ENCODE results near the gene RASSF3. TPM values are rescaled to one million over a fixed set of nuclear protein-coding genes. Genes with fewer than 3 reads are reported as not detected.
A peak's percentile ranks its signal among the peaks of the same experiment; 100 is the strongest.

RASSF3 gene
- total and polyA plus RNA-seq, 10 of the 15 experiments (the other 5 are each of a cell fraction or from before 2014, with no cell fraction given), result 6.9 to 62.4 (median 30.3) TPM

- no TSS peak for BruUV-seq (replicated peaks)
- Histone ChIP-seq H3K27me3 (replicated peaks in 1 of 2; ENCODE audit: control insufficient read depth in 2 of 2, insufficient read depth in 2 of 2, low read length in 1 of 2) (no peaks in the 10 kb centered on the region), H2AFZ (ENCODE audit: control insufficient read depth, low read depth, low read length) (no peak overlapping the region), H3K36me3 (ENCODE audit: control insufficient read depth in 2 of 2, insufficient read depth in 2 of 2, low read length in 1 of 2) (peaks cover 0 to 10% of the 10 kb centered on the region in 2 experiments; a peak in 1 of 4 replicates), H3K4me2 (ENCODE audit: control insufficient read depth, insufficient read depth) (peak overlapping the region; percentile 31; the same call in 1 of the 2 replicates), H3K9me3 (replicated peaks; ENCODE audit: control insufficient read depth, insufficient read depth, low read length) (no peaks in the 10 kb centered on the region), H4K20me1 (ENCODE audit: control insufficient read depth, insufficient read depth) (no peaks in the 10 kb centered on the region), H3K4me3 (peak overlapping the region; percentile 19; the same call in 1 of the 2 replicates), H3K27ac (ENCODE audit: control insufficient read depth, insufficient read depth) (peak overlapping the region; percentile 67), H3K79me2 (ENCODE audit: control insufficient read depth, insufficient read depth, low read length) (peaks cover 98% of the 10 kb centered on the region), H3K9ac (ENCODE audit: control insufficient read depth, insufficient read depth, low read length) (no peak overlapping the region), H3K4me1 (ENCODE audit: control insufficient read depth, insufficient read depth, low read length) (peaks cover 30% of the 10 kb centered on the region)
- ATAC-seq (no peak), FAIRE-seq (no peak), DNase-seq (ENCODE audit: low read depth, low spot score) (no peak)
- ChIA-PET SMC1A (ENCODE audit: uncharacterized antibody, unreplicated experiment) (interaction anchor here (0.6 to 4.5 kb wide), 10 partner anchors 8 to 268 kb away, joined by 3 to 19 read pairs (median 7); no protein-coding TSS in a partner anchor), POLR2A (interaction anchor here (1.2 to 3.3 kb wide), 6 partner anchors 9 to 60 kb away, joined by 3 to 12 read pairs (median 6); no protein-coding TSS in a partner anchor), CTCF (interaction anchor here (1.3 to 2.1 kb wide), 3 partner anchors 9 to 81 kb away, joined by 3 to 12 read pairs (median 11); no protein-coding TSS in a partner anchor), RAD21 (ENCODE audit: unreplicated experiment) (interaction anchor here (1.2 to 5.2 kb wide), 4 partner anchors 9 to 54 kb away, joined by 4 to 52 read pairs (median 8); no protein-coding TSS in a partner anchor)
- WGBS (ENCODE audit: insufficient coverage, insufficient replicate concordance, low lambda C conversion rate, missing lambda C conversion rate), result 24% methylated on average over 3 of the region's 3 CpGs
- in situ Hi-C loops (cut with MboI), result no loop called here
- no peak for TF ChIP-seq CHD4 (IDR thresholded peaks at IDR 0.05)
- intact Hi-C loops (cut with micrococcal nuclease; ENCODE audit: unreplicated experiment), result loop anchor here (10.0 kb wide), 2 partner anchors 549 to 1439 kb away; partner anchors contain the start of gene LEMD3
These were observed 5.9 kb downstream of the RASSF3 start for GRCh38 chr12:64616201-64616600.

- no peaks in the 10 kb centered on the region for H4K20me1 ChIP-seq (ENCODE audit: control insufficient read depth, insufficient read depth)
- RAD21 ChIA-PET (ENCODE audit: unreplicated experiment), result interaction anchor here (0.7 to 11.3 kb wide), 8 partner anchors 8 to 258 kb away, joined by 3 to 86 read pairs (median 3); partner anchors contain the start of gene RASSF3
- peaks cover 0 to 10% of the 10 kb centered on the region in 2 experiments; a peak in 1 of 4 replicates for H3K36me3 ChIP-seq (ENCODE audit: control insufficient read depth in 2 of 2, insufficient read depth in 2 of 2, low read length in 1 of 2)
- H3K27ac ChIP-seq (ENCODE audit: control insufficient read depth, insufficient read depth), result peak overlapping the region; percentile 93
- no peak overlapping the region for H2AFZ ChIP-seq (ENCODE audit: control insufficient read depth, low read depth, low read length)
- H3K4me3 ChIP-seq, result peak overlapping the region; percentile 57
- H3K9ac ChIP-seq (ENCODE audit: control insufficient read depth, insufficient read depth, low read length), result peak overlapping the region; percentile 42
- peak; percentile 77 for DNase-seq (ENCODE audit: low read depth, low spot score)
- in situ Hi-C loops (cut with MboI) (no loop called here), intact Hi-C loops (cut with micrococcal nuclease; ENCODE audit: unreplicated experiment) (loop anchor here (10.0 kb wide), 2 partner anchors 546 to 1436 kb away; partner anchors contain the start of gene LEMD3)
- POLR2A ChIA-PET, result interaction anchor here (1.3 to 9.8 kb wide), 3 partner anchors 9 to 51 kb away, joined by 11 to 88 read pairs (median 13); partner anchors contain the start of gene RASSF3
- SMC1A ChIA-PET (ENCODE audit: uncharacterized antibody, unreplicated experiment), result interaction anchor here (0.7 to 4.2 kb wide), 9 partner anchors 8 to 78 kb away, joined by 3 to 17 read pairs (median 3); no protein-coding TSS in a partner anchor
- H3K79me2 ChIP-seq (ENCODE audit: control insufficient read depth, insufficient read depth, low read length), result peaks cover 98% of the 10 kb centered on the region
- CTCF ChIA-PET, result interaction anchor here (0.6 to 2.1 kb wide), 5 partner anchors 10 to 531 kb away, joined by 3 to 7 read pairs (median 5); no protein-coding TSS in a partner anchor
- no TSS peak for BruUV-seq (replicated peaks)
- H3K4me2 ChIP-seq (ENCODE audit: control insufficient read depth, insufficient read depth), result peak overlapping the region; percentile 90
- 31% methylated on average over 3 of the region's 3 CpGs for WGBS (ENCODE audit: insufficient coverage, insufficient replicate concordance, low lambda C conversion rate, missing lambda C conversion rate)
- H3K4me1 ChIP-seq (ENCODE audit: control insufficient read depth, insufficient read depth, low read length), result peaks cover 49% of the 10 kb centered on the region
- H3K27me3 ChIP-seq (replicated peaks in 1 of 2; ENCODE audit: control insufficient read depth in 2 of 2, insufficient read depth in 2 of 2, low read length in 1 of 2), result no peaks in the 10 kb centered on the region
- H3K9me3 ChIP-seq (replicated peaks; ENCODE audit: control insufficient read depth, insufficient read depth, low read length), result no peaks in the 10 kb centered on the region
- ATAC-seq, result peak; percentile 59
- no peak for FAIRE-seq
- TF ChIP-seq RELB (IDR thresholded peaks at IDR 0.05; ENCODE audit: low read depth), result peak; percentile 81; the same call in 1 of the 2 replicates
- TF ChIP-seq IKZF1 (conservative IDR thresholded peaks at IDR 0.05), result peak; percentile 85
- no peak for TF ChIP-seq CEBPB (IDR thresholded peaks at IDR 0.05; ENCODE audit: borderline replicate concordance in 1 of 2, low read depth in 2 of 2, low read length in 2 of 2)
- no peak for TF ChIP-seq ESRRA (IDR thresholded peaks at IDR 0.05; ENCODE audit: low read length)
- TF ChIP-seq ZSCAN29 (IDR thresholded peaks at IDR 0.05), result no peak
- no peak for TF ChIP-seq TCF3 (IDR thresholded peaks at IDR 0.05; ENCODE audit: borderline replicate concordance, insufficient read depth, low read depth, low read length)
- no peak for TF ChIP-seq EGR1 (IDR thresholded peaks at IDR 0.05; ENCODE audit: borderline replicate concordance in 1 of 2, low read depth in 2 of 2, low read length in 2 of 2)
- TF ChIP-seq, protein P1, sequence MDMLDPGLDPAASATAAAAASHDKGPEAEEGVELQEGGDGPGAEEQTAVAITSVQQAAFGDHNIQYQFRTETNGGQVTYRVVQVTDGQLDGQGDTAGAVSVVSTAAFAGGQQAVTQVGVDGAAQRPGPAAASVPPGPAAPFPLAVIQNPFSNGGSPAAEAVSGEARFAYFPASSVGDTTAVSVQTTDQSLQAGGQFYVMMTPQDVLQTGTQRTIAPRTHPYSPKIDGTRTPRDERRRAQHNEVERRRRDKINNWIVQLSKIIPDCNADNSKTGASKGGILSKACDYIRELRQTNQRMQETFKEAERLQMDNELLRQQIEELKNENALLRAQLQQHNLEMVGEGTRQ (IDR thresholded peaks at IDR 0.05; ENCODE audit: borderline replicate concordance, low read depth, low read length), result no peak
- no peak for TF ChIP-seq SIN3A (IDR thresholded peaks at IDR 0.05; ENCODE audit: low read depth, low read length)
- TF ChIP-seq HDAC6 (IDR thresholded peaks at IDR 0.05; ENCODE audit: unreplicated experiment), result no peak
- no peak for TF ChIP-seq FOXK2 (IDR thresholded peaks at IDR 0.05)
- TF ChIP-seq TCF7 (IDR thresholded peaks at IDR 0.05; ENCODE audit: borderline replicate concordance), result no peak
These were observed 8.8 kb downstream of the RASSF3 start for GRCh38 chr12:64618953-64619590.
